NCI-H748 (cell line): Measurements from ENCODE around the gene REL.
"Not testable (repeated sequence)": the region's sequence is repeated elsewhere in the genome, so short reads cannot be mapped to it uniquely, and the experiment has no call there.

Source experiments
- DNase-seq: peaks from one replicate; lab custom pipeline; 2025; ENCODE audit not compliant: unreplicated experiment; lab: John Stamatoyannopoulos, UW

The REL gene

DNA sequence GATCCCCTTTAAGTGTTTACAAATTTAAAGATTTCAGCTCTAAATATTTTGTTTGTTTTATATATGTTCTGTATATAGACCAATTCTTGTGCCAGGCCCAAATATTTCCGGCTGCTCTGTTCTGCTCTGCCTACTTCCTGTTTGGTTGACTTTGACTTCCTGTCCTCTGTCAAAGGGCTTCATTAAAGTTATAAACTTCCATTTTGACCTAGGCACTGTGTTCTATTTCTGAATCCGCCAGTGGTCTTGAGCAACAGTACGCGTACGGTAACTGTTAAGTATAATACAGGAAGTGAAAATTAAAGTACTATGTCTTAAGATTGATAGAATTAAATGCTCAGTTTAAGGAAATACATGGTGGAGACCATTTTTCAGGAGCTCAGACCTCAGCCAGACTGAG is 13.5 kb upstream of the REL start:
- DNase-seq = no peak

- DNase-seq = no peak
Observed at GRCh38 chr2:60868589-60869273, 12.6 kb upstream of the REL start.

- DNase-seq = no peak
Observed at GRCh38 chr2:60872510-60872928, 8.9 kb upstream of the REL start.

DNA sequence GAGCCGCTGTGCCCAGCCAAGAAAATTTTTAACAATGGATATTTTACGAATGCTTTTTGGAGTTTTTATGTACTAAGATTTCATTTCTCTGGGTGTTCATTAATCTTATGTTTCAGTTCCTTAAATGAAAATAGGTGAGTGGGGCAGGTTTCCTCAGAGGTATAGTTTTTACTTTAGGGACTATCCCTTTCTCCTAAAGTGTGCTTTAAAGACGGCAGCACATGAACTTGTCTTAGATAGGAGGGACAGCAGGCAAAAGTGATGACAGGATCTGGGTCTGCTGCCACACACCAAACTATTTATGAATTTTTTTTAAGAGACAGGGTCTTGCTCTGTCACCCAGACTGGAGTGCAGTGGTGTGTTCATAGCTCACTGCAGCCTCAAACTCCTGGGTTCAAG is 8.0 kb upstream of the REL start:
- no peak for DNase-seq

- DNase-seq = no peak
Observed at GRCh38 chr2:60875520-60875919, 5.9 kb upstream of the REL start.

DNA sequence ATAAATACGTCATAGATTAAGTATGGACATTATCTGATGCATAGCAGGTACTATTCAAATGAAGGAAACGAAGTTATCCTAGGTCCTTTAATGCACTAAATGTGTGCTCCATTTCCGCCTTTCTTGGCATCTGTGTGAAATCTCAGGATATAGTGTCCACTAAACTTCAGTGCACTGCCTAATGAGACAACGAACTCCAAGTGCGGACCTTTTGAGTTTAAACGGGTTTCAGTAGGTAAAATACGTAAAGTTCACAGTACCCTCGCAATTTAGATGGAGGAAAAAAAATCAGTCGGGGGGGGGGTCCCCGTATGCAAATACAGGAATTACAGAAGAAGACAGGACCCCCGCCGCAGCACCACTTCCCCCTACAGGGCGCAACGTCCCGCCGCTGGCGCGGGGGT is 729 bp upstream of the REL start:
- DNase-seq = no peak

GRCh38 chr2:60882971-60883753 is 1.8 kb downstream of the REL start:
- DNase-seq = no peak

GRCh38 chr2:60883896-60884295 is 2.5 kb downstream of the REL start:
- DNase-seq = no peak

DNA sequence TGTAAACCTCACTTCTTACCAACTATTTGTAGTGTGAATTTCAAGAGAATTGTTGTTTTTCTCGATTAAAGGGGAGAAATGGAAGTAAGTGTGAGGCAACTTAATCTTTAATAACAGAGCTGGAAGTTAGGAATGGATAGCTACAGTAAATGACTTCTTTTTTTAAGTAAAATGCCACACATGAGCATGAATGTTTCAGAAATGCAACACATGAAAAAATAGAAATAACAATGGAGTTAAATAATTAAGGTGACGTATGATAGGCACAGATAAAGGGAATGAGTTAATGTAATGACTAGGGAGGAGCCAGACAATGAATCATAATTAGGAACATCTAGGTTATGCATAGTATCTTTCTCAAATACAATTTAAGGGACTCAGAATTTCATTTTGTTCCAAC is 3.4 kb downstream of the REL start:
- no peak for DNase-seq

GRCh38 chr2:60885683-60886082 is 4.3 kb downstream of the REL start:
- no peak for DNase-seq

DNA sequence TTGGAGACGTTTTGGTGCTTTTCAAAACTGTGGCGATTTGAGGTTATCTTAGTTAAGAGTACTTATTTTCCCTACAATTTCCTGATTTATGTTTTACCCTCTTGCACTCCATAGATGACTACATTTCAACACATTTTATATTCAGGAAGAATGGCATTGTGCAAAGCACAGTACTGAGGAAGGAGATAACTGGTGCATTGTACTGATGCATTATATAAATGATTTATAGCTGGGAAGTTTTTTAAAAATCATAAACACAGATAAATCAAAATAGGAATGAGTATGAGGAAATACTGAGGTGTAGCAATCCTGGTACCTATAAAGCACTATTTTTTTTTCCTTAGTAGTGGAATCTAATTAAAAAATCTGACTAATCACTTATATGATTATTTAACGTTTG is 5.6 kb downstream of the REL start:
- DNase-seq = no peak

GRCh38 chr2:60888853-60889252 is 7.5 kb downstream of the REL start:
- DNase-seq = no peak

- not testable (repeated sequence) for DNase-seq
Observed at GRCh38 chr2:60889581-60890392, 8.4 kb downstream of the REL start.

DNA sequence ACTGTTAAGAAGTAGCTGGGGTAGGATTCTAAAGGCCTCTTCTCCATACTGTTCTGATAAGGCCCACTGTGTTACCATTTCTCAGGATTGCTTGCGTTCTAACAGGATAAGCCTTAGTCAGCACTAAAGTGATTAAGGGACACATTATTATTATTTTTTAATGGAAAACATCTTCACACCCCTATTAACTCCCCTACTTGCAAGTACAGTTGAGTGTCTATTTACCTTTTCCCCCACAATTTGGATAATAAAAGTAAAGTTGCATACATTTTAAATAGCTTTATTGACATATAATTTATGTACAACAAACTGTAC is 9.0 kb downstream of the REL start:
- DNase-seq = no peak

DNA sequence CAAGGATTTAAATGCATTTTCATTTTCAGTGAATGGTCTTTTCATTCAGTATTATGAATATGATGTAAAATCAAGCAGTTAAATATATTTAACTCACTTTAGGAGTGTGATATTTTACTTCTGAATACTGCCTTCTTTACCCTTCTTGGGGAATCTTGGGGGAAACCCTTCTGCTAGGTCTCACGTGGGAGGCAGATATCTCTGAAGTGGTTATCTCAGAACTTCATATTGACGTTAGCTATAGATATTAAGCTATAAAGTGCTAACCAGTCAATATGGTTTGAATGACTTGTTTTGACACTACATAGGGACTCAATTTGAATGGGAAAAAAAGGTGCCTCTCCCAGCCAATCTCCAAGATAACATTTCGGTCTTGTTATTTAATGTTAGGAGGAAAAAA is 9.8 kb downstream of the REL start:
- DNase-seq = no peak

- no peak for DNase-seq
Observed at GRCh38 chr2:60898567-60898966, 17.2 kb downstream of the REL start.

GRCh38 chr2:60899230-60899891 is 18.0 kb downstream of the REL start:
- DNase-seq = no peak

GRCh38 chr2:60899892-60900249 is 18.5 kb downstream of the REL start:
- DNase-seq = no peak

DNA sequence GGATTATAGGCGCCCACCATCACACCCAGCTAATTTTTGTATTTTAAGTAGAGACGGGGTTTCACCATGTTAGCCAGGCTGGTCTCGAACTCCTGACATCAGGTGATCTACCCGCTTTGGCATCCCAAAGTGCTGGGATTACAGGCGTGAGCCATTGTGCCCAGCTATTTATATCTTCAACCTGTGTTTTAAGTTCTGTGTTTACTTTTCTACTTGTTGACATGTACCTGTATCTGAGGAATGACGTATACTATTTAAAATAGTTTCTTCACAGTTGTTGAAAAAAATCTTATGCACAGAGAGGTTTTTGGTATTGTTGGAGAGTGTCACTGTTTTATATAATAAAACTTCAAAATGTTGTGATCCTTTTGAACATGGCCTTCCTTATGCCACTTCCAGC is 19.9 kb downstream of the REL start:
- DNase-seq = not testable (repeated sequence)

DNA sequence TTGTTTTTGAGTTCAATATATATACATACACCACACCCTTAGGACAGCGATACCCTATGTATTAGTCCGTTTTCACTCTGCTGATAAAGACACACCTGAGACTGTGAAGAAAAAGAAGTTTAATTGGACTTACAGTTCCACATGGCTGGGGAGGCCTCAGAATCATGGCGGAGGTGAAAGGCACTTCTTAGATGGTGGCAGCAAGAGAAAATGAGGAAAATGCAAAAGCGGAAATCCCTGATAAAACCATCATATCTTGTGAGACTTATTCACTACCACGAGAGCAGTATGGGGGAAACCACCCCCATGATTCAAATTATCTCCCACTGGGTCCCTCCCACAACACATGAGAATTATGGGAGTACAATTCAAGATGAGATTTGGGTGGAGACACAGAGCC is 24.5 kb downstream of the REL start:
- not testable (repeated sequence) for DNase-seq

GRCh38 chr2:60906395-60906794 is 25.0 kb downstream of the REL start:
- no peak for DNase-seq

- DNase-seq = no peak
Observed at GRCh38 chr2:60907329-60907728, 26.0 kb downstream of the REL start.
